Urinary bladder (tissue), 4 donors: Measurements from ENCODE around the gene BPIFB4. TPM values are rescaled to one million over a fixed set of nuclear protein-coding genes. Genes with fewer than 3 reads are reported as not detected.
"Not testable (repeated sequence)": the region's sequence is repeated elsewhere in the genome, so short reads cannot be mapped to it uniquely, and the experiment has no call there.

ENCODE experiments used
- DNase-seq: peaks from one replicate; pipeline ENCODE4 v3.0.0-alpha.2; 2015; ENCODE audit errors: extremely low spot score
- H3K27ac ChIP-seq: one replicate; pipeline ENCODE4 v1.5.1; 2013; ENCODE audit warnings: low read depth, mild to moderate bottlenecking, moderate library complexity
- H3K36me3 ChIP-seq: one replicate; pipeline ENCODE4 v1.6.1; 2013; ENCODE audit warnings: mild to moderate bottlenecking, moderate library complexity; ENCODE audit not compliant: insufficient read depth
- H3K4me1 ChIP-seq: one replicate; pipeline ENCODE4 v1.6.1; 2013; ENCODE audit warnings: mild to moderate bottlenecking, moderate library complexity; ENCODE audit not compliant: insufficient read depth
- H3K4me3 ChIP-seq: one replicate; pipeline ENCODE4 v1.5.1; 2013; ENCODE audit warnings: low read depth, low read length
- WGBS: extraction: QIAGEN DNeasy Blood & Tissue Kit; methylation state at CpG from one replicate; pipeline ENCODE4 v1.1.7; 2013; 5-methylcytosine and 5-hydroxymethylcytosine counted together
- polyA plus RNA-seq: library from polyadenylated mRNA; stranded (reverse); fragments of 200-250 nt; gene quantifications from one replicate; pipeline ENCODE4 v1.2.3, GENCODE V29; 2013
- total RNA-seq: library from RNA; depleted of rRNA; stranded (reverse); fragments of >200 nt; gene quantifications from one replicate; pipeline ENCODE4 v1.2.3, GENCODE V29; 2014
- donor health status: healthy with polysubstance abuse.
- donor health status: healthy.

The BPIFB4 gene
- not detected for total RNA-seq
- polyA plus RNA-seq = 0.06 TPM

DNA sequence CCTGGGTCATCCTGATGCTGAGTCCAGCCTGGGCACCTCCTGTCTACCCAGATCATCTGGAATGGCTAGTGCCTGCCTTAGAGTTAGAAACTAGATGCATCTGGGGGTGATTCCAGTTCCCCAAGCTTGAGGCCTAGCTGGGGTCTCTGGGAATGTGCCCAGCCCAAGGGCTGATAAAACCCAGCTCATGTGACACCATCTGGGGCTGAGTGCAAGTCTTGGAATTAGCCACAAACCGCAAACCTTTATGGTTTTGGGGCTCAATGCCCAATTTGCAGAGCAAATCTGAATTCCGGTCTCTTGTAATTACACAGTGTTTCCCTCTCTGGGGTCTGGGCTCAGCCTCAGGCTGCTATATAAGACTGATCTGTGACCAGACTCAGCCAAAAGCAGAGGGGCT is at the start of gene BPIFB4:
Gene BPIFB4 (plus strand): TSS at position 385 of the 400 bp plus-strand sequence. CDS start 1,884 bp downstream, outside the sequence.
- Histone ChIP-seq H3K27ac (no peak within 1 kb of the TSS), H3K4me3 (no peak within 1 kb of the TSS), H3K4me1 (no peaks in the 10 kb centered on the region), H3K36me3 (no peaks in the 10 kb centered on the region)
- 55% methylated on average over 2 of the region's 2 CpGs for WGBS
- no peak for DNase-seq

DNA sequence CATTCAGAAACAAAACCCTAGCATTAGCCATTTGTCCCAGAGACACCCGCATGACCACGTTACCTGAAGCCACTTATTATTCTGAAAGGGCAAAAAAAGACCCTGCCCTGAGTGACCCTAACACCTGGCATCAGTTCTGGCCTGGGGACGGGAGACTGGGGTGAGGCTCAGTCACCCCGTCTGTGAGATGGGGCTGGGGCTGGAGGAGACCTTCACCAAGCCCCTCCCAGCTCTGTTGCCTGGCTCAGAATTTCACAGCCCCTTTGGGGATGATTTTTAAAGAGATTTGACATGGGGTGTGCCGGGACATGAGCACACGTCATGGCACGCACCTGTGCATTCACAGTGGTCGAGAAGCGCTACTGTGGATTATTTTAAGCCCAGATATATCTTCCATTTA is 49.4 kb upstream of the BPIFB4 start:
- 79% methylated on average over 9 of the region's 9 CpGs for WGBS
- H3K4me3 ChIP-seq = no peak overlapping the region
- no peak overlapping the region for H3K27ac ChIP-seq
- no peaks in the 10 kb centered on the region for H3K36me3 ChIP-seq
- no peaks in the 10 kb centered on the region for H3K4me1 ChIP-seq
- DNase-seq = no peak

DNA sequence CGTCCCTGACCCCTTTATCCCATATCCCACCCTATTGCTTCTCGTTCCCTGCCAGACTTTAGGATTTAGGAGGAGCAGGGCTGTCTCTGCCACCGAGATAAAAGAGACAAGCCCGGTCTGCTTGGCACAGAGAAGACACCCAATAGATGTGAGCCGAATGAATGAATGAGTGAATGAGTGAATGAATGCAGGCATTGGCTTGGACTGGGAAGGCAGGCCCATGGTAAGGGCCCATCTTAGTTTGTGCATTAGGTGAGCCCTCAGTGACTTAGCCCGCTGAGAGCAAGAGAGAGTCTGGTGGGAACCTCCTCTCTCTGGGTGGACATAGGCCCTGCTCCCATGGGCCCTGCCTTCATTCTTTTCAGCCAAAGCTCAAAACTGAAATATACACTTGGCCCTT is 48.9 kb upstream of the BPIFB4 start:
- Histone ChIP-seq H3K4me3 (no peak overlapping the region), H3K36me3 (no peaks in the 10 kb centered on the region), H3K27ac (no peak overlapping the region), H3K4me1 (no peaks in the 10 kb centered on the region)
- whole genome bisulfite sequencing = 77% methylated on average over 6 of the region's 6 CpGs
- DNase-seq = no peak

DNA sequence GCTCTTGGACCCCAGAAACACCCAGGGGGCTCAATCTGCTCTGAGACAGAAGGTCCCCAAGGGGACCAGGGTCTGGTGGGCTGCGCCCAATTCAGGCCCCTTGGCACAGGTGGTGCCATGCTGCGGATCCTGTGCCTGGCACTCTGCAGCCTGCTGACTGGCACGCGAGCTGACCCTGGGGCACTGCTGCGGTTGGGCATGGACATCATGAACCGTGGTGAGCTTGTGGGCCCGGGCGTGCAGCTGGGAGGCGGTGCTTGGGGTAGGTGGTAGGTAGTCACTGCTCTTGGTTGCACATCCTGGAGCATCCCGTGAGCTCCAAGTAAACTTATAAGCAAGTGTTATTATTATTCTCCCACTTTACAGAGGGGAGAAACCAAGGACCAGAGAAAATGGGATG is 47.9 kb upstream of the BPIFB4 start, which contains the start of gene BPIFB6:
Gene BPIFB6 (plus strand): TSS at position 118 of the 400 bp plus-strand sequence. CDS start 0 bp downstream, at position 118.
- H3K27ac ChIP-seq = no peak within 1 kb of the TSS
- 89% methylated on average over 10 of the region's 10 CpGs for WGBS
- H3K36me3 ChIP-seq = no peaks in the 10 kb centered on the region
- H3K4me3 ChIP-seq = no peak within 1 kb of the TSS
- no peaks in the 10 kb centered on the region for H3K4me1 ChIP-seq
- DNase-seq = no peak

DNA sequence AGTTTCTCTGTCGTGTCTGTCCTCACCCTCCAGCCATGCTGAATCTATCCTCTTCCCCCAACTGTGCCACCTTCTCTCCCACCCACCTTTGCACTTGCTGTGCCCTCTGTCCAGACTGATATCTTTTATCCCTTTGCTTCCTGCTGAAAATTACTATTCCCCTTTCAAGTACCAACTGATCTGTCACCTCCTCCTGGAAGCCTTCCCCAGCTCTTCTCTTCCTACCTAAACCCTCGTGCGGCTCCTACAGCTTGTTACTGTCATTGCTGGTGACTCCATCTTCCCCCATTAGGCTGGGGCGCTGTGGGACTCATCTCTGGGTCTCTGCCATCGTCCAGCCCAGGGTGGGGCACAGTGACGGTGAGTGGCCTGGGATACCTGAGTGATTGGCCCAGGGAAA is 46.9 kb upstream of the BPIFB4 start:
- no peak for DNase-seq
- Histone ChIP-seq H3K4me3 (no peak overlapping the region), H3K4me1 (no peaks in the 10 kb centered on the region), H3K27ac (no peak overlapping the region), H3K36me3 (no peaks in the 10 kb centered on the region)
- 77% methylated on average over 6 of the region's 6 CpGs for WGBS

DNA sequence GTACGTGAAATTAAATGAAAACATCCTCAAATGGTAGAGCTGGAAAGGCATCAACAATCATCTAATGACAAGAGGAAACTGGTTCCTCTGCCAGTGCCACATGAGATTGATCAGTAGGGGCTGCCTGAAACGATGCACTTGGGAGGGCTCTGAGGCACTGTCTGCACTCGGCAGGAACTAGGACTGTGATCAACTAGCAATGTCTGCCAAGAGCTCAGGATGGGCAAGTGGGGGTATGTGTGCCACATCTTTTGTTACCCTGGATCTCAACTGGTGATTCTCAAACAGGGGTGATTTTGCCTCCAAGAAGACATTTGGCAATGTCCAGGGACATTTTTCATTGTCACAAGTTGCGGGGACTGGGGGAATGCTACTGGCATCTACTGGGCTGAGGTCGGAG is 46.1 kb upstream of the BPIFB4 start:
- DNase-seq = no peak
- no peaks in the 10 kb centered on the region for H3K4me1 ChIP-seq
- H3K36me3 ChIP-seq = no peaks in the 10 kb centered on the region
- 68% methylated on average over 5 of the region's 5 CpGs for WGBS
- no peak overlapping the region for H3K27ac ChIP-seq
- no peak overlapping the region for H3K4me3 ChIP-seq

DNA sequence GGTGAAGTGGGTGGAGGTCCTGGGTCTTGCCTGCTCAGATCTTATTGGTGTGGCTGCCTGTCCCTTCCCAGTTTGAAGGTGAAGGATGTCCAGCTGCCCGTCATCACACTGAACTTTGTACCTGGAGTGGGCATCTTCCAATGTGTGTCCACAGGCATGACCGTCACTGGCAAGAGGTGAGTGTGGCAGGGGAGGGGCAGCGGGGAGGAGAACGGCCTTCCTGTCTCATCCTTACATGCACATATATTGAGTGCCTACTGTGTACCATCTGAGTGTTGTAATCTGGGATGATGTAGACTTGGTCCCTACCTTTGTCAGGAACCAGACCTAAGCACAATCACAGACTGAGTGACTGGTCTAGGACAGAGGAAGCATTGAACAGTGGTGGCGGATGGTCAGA is 45.3 kb upstream of the BPIFB4 start:
- WGBS = 85% methylated on average over 5 of the region's 5 CpGs
- no peaks in the 10 kb centered on the region for H3K36me3 ChIP-seq
- no peak overlapping the region for H3K4me3 ChIP-seq
- no peak overlapping the region for H3K27ac ChIP-seq
- no peaks in the 10 kb centered on the region for H3K4me1 ChIP-seq
- no peak for DNase-seq

DNA sequence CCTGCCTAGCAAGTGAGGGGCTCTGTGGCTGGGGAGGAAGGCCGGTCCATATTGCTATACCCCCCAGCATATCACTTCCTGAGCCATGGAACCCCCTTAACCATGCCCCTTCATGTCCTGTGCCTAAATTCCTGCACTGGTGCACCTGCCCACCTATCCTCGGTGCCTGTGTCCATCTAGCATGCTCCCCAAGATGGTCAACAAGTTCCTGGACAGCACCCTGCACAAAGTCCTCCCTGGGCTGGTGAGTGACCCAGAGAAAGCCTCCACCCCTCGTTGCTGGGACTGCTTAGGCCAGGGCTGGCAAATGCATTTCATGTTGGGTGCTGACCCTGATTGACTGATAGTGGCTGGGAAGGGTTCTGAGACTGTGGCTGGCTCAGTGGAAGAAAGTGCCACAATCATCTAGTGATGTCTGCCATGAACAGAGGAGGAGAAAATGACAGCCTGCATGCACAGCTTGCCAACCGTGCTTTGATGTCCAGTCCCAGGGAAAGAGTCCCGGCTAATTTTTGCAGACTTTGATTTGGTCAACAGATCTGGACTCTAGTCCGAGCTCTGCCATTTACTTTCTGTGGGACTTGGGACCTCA is 44.4 kb upstream of the BPIFB4 start:
- no peak for DNase-seq
- no peaks in the 10 kb centered on the region for H3K36me3 ChIP-seq
- no peaks in the 10 kb centered on the region for H3K4me1 ChIP-seq
- H3K4me3 ChIP-seq = no peak overlapping the region
- WGBS = 83% methylated on average over 6 of the region's 6 CpGs
- no peak overlapping the region for H3K27ac ChIP-seq

DNA sequence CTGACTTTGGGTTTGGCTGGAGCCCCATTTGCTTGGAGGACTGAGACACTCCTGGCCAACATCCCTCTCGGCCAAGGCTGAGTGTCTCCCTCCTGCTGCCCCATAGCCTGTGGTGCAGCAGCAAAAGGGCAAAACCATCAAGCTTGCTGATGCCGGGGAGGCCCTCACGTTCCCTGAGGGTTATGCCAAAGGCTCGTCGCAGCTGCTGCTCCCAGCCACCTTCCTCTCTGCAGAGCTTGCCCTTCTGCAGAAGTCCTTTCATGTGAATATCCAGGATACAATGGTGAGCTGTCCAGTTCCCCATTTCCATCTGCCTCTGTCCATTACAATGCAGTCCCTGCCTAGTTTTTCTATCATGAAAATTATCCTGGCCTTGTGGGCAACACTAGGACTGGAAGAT is 42.0 kb upstream of the BPIFB4 start:
- no peaks in the 10 kb centered on the region for H3K4me1 ChIP-seq

DNA sequence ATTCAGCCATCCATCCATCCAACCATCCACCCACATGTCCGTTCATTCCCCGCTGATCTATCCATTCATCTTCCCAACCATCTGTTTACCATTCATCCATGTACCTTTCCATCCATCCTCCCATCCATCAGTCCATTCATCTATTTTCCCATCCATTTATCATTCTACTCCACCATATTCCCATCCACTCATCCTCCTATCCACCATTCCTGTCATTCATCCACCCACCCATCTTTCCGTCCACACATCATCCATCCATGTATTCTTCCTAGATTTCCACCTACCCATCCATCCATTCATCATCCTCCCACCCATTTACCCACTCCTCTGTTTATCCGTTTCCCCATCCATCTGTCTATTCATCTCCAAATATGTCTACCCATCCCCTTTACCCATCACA is 41.2 kb upstream of the BPIFB4 start:
- no peak overlapping the region for H3K27ac ChIP-seq
- H3K4me3 ChIP-seq = no peak overlapping the region
- no peaks in the 10 kb centered on the region for H3K36me3 ChIP-seq
- no peaks in the 10 kb centered on the region for H3K4me1 ChIP-seq
- no peak for DNase-seq
- WGBS = 91% methylated on average over 4 of the region's 4 CpGs

More for the DNA sequence above, 42.0 kb upstream of the BPIFB4 start:
- DNase-seq = no peak
- Histone ChIP-seq H3K27ac (no peak overlapping the region), H3K36me3 (no peaks in the 10 kb centered on the region), H3K4me3 (no peak overlapping the region)
- WGBS = 66% methylated on average over 5 of the region's 5 CpGs

DNA sequence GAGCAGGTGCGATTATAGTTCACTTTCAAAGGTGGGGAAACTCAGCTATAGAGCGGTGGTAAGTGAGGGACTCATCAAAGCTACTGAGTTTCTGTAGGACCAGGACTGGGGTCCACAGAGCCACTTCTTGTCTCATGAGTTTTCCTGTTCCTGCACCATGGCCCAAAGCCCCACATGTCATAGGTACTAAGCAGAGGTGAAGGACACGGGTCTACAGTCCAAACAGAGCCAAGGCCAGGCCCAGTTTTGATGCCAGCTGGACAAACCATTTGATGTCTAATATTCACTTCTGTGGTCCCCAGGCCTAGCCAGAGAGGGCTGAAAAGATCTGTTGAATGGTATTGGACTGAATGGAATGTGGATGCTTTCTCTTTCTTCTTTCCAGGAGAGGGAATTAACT is 37.0 kb upstream of the BPIFB4 start:
- Histone ChIP-seq H3K4me3 (no peak overlapping the region), H3K36me3 (no peaks in the 10 kb centered on the region), H3K27ac (no peak overlapping the region), H3K4me1 (no peaks in the 10 kb centered on the region)
- 91% methylated on average over 3 of the region's 3 CpGs for WGBS
- DNase-seq = no peak

DNA sequence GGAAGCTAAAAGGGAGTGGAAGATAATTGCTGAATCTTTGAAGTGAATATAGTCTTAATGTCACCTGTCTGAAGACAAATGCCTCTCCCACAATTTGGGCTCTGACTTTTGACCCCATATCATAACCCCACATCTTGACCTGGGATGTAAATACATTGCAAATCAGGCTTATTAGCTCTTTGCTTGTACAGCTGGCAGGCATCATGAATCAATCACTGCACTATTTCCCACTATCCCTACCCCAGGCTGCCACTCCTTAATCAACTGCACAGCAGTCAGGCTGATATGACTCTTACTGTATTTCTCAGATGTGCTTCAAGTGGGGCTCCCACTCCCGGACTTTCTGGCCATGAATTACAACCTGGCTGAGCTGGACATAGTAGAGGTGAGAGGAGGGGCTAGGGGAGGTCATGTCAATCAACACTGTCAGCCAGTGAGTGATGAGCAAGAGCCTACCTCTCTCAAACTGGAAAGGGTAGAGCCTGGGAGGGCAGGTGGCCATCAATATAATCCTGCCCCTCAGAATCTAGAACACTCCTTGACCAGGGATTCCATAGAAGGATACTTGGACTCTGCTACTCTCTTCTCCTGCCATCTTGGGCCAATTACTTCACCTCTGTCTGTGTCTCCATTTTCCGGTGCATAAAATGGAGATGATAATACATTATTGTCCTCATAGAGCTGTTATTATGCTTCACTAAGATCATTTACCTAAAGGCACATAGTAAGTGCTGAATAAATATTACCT is 36.3 kb upstream of the BPIFB4 start:
- no peak overlapping the region for H3K4me3 ChIP-seq
- no peaks in the 10 kb centered on the region for H3K4me1 ChIP-seq
- 80% methylated on average over 2 of the region's 2 CpGs for WGBS
- no peak for DNase-seq
- H3K36me3 ChIP-seq = no peaks in the 10 kb centered on the region
- no peak overlapping the region for H3K27ac ChIP-seq

DNA sequence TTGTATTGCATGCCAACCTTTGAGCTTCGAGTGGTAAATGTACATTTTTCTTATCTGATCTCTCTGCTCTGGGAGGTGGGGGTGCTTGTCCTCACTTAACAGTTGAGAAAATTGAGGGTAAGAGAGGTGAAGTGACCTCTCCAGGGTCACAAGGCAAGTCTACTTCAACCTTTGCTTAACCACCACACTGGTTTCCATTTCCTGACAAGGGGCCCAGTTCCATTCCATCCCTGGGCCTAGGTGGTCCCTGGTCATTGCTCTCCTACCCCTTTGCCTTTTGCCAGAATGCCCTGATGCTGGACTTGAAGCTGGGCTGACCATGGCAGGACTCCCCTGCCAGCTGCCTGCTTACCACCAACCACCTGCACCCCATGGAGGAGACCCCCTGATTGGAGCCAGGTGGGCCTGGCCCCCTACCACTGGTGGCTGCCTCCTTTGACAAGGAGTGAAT is 35.7 kb upstream of the BPIFB4 start:
- no peak overlapping the region for H3K27ac ChIP-seq
- DNase-seq = no peak
- 45% methylated on average over 1 of the region's 1 CpG for WGBS
- no peaks in the 10 kb centered on the region for H3K4me1 ChIP-seq
- H3K36me3 ChIP-seq = no peaks in the 10 kb centered on the region
- H3K4me3 ChIP-seq = no peak overlapping the region

DNA sequence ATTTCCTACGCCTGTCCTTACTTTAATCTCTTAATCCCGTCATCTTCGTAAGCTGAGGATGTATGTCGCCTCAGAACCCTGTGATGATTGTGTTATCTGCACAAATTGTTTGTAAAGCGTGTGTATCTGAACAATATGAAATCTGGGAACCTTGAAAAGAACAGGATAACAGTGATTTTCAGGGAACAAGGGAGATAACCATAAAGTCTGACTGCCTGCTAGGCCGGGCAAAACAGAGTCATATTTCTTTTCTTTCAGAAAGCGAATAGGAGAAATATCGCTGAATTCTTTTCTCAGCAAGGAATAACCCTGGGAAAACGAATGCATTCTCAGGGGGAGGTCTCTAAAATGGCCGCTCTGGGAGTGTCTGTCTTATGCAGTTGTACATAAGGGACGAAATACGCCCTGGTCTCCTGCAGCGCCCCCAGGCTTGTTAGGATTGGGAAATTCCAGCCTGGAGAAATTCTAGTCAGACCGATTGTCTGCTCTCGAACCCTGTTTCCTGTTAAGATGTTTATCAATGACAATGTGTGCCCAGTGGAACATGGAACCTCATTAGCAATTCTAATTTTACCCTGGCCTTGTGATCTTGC is 34.2 kb upstream of the BPIFB4 start:
- not testable (repeated sequence) for H3K4me3 ChIP-seq, H3K36me3 ChIP-seq, H3K4me1 ChIP-seq, H3K27ac ChIP-seq, DNase-seq
- WGBS = 82% methylated on average over 15 of the region's 15 CpGs
